Measurements from ENCODE around the gene EXOC2.

Gene EXOC2

DNA sequence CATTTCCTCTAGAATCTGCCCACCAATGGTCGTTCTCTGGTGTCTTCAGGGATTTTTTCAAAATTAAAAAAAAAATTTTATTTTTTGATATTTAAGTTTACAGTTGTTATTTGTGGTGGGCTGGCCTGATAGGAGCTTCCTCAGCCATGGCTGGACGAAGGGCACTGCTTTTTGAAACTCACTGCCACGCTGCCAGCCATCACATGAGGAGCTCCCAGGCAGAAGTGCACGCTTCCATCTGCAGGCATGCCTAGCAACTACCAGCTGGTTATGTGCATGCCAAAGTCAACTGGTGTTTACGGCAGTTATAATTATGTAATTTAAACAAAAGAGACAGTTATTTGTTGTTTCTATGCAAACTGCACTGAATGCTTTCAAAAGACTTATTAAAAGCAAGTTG, 196.3 kb downstream of the EXOC2 start:
- TF ChIP-seq, protein P1, sequence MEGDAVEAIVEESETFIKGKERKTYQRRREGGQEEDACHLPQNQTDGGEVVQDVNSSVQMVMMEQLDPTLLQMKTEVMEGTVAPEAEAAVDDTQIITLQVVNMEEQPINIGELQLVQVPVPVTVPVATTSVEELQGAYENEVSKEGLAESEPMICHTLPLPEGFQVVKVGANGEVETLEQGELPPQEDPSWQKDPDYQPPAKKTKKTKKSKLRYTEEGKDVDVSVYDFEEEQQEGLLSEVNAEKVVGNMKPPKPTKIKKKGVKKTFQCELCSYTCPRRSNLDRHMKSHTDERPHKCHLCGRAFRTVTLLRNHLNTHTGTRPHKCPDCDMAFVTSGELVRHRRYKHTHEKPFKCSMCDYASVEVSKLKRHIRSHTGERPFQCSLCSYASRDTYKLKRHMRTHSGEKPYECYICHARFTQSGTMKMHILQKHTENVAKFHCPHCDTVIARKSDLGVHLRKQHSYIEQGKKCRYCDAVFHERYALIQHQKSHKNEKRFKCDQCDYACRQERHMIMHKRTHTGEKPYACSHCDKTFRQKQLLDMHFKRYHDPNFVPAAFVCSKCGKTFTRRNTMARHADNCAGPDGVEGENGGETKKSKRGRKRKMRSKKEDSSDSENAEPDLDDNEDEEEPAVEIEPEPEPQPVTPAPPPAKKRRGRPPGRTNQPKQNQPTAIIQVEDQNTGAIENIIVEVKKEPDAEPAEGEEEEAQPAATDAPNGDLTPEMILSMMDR (IDR thresholded peaks at IDR 0.05; ENCODE audit: low read depth, low read length, poor library complexity, severe bottlenecking) = no peak
- TF ChIP-seq EZH2phosphoT487 (IDR thresholded peaks at IDR 0.05; ENCODE audit: borderline replicate concordance, low read length) = no peak
- H3F3A ChIP-seq (ENCODE audit: control insufficient read depth, insufficient read depth) = no peaks in the 10 kb centered on the region
- H3K27ac ChIP-seq (ENCODE audit: low read depth, low read length) = no peak overlapping the region

DNA sequence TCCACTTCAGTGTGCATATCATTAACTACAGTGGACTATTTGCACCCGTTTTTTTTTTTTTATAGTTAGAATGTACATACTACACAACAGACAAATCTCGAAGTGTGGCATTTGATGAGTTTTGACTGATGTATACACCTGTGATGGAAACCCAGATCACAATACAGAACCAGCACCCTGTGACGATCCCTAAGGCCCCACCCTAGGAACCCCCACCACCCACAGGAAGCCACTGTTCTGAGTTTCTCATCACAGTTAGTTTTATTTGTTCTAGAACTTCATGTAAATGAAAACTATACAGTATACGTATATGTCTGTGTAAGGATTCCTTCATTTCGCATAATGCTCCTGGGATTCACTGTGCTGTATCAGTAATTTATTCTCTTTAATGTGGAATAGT, 198.5 kb downstream of the EXOC2 start:
- no peaks in the 10 kb centered on the region; the same call in 1 of the 2 replicates for H3K36me3 ChIP-seq (ENCODE audit: control insufficient read depth, low read length)
- H3K27ac ChIP-seq (ENCODE audit: low read depth, low read length) = no peak overlapping the region

More for the DNA sequence above, 196.3 kb downstream of the EXOC2 start:
- no peaks in the 10 kb centered on the region for H3K9me2 ChIP-seq (replicated peaks; ENCODE audit: control insufficient read depth, low read length)
- no peaks in the 10 kb centered on the region for H3K9me3 ChIP-seq (ENCODE audit: control insufficient read depth, insufficient read depth, low read length)
- H3K79me2 ChIP-seq (ENCODE audit: control insufficient read depth, low read length) = no peaks in the 10 kb centered on the region
- H3K27me3 ChIP-seq (ENCODE audit: control insufficient read depth, low read length) = no peaks in the 10 kb centered on the region
- H3K4me2 ChIP-seq (ENCODE audit: low read length) = no peak overlapping the region
- no peaks in the 10 kb centered on the region for H4K20me1 ChIP-seq (ENCODE audit: control insufficient read depth, insufficient read depth, low read depth, low read length)
- peaks cover under 1% of the 10 kb centered on the region for H3K4me1 ChIP-seq (ENCODE audit: control insufficient read depth, low read length)
- no peaks in the 10 kb centered on the region; the same call in 1 of the 2 replicates for H3K36me3 ChIP-seq (ENCODE audit: control insufficient read depth, low read length)
- no peak overlapping the region for H3K4me3 ChIP-seq (ENCODE audit: low read length)

DNA sequence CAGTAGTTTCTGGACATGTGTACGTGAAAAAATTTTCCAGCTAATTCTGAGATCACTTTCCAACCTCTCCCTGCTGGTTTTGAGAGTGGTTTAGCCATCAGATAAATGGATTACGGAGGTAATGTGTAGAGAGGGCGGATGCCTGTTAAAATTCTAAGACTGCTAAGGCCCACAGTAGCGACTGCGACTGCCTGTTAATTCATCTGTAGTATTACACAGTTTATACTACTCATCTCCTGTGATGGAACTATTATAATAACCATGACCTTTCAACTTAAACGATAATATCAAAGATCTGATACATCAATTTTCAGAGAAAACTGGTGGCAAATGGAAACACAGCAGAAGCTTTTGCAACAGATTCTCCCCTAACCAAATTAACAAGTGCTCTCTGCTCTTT, 199.1 kb downstream of the EXOC2 start:
- H3K4me2 ChIP-seq (ENCODE audit: low read length) = no peak overlapping the region
- H4K20me1 ChIP-seq (ENCODE audit: control insufficient read depth, insufficient read depth, low read depth, low read length) = no peaks in the 10 kb centered on the region
- peaks cover 16% of the 10 kb centered on the region for H3K4me1 ChIP-seq (ENCODE audit: control insufficient read depth, low read length)
- no peak overlapping the region for H3K27ac ChIP-seq (ENCODE audit: low read depth, low read length)
- no peaks in the 10 kb centered on the region for H3K9me3 ChIP-seq (ENCODE audit: control insufficient read depth, insufficient read depth, low read length)
- H3K36me3 ChIP-seq (ENCODE audit: control insufficient read depth, low read length) = no peaks in the 10 kb centered on the region; the same call in 1 of the 2 replicates
- H3F3A ChIP-seq (ENCODE audit: control insufficient read depth, insufficient read depth) = no peaks in the 10 kb centered on the region
- TF ChIP-seq, protein P1 (IDR thresholded peaks at IDR 0.05; ENCODE audit: low read depth, low read length, poor library complexity, severe bottlenecking) = no peak
- no peak overlapping the region for H3K4me3 ChIP-seq (ENCODE audit: low read length)
- no peaks in the 10 kb centered on the region for H3K27me3 ChIP-seq (ENCODE audit: control insufficient read depth, low read length)
- no peaks in the 10 kb centered on the region for H3K9me2 ChIP-seq (replicated peaks; ENCODE audit: control insufficient read depth, low read length)
- H3K79me2 ChIP-seq (ENCODE audit: control insufficient read depth, low read length) = no peaks in the 10 kb centered on the region

More for the DNA sequence above, 198.5 kb downstream of the EXOC2 start:
- Histone ChIP-seq H3K4me3 (ENCODE audit: low read length) (no peak overlapping the region), H3K9me2 (replicated peaks; ENCODE audit: control insufficient read depth, low read length) (no peaks in the 10 kb centered on the region), H3K4me2 (ENCODE audit: low read length) (no peak overlapping the region), H3K27me3 (ENCODE audit: control insufficient read depth, low read length) (no peaks in the 10 kb centered on the region), H3K79me2 (ENCODE audit: control insufficient read depth, low read length) (no peaks in the 10 kb centered on the region), H3K9me3 (ENCODE audit: control insufficient read depth, insufficient read depth, low read length) (no peaks in the 10 kb centered on the region), H3K4me1 (ENCODE audit: control insufficient read depth, low read length) (peaks cover 16% of the 10 kb centered on the region), H3F3A (ENCODE audit: control insufficient read depth, insufficient read depth) (no peaks in the 10 kb centered on the region), H4K20me1 (ENCODE audit: control insufficient read depth, insufficient read depth, low read depth, low read length) (no peaks in the 10 kb centered on the region)
- no peak for TF ChIP-seq EZH2phosphoT487 (IDR thresholded peaks at IDR 0.05; ENCODE audit: borderline replicate concordance, low read length)
- TF ChIP-seq, protein P1 (IDR thresholded peaks at IDR 0.05; ENCODE audit: low read depth, low read length, poor library complexity, severe bottlenecking) = no peak

Measured in DOHH2 (cell line).